ENCODE results near the gene FGF11. TPM values are rescaled to one million over a fixed set of nuclear protein-coding genes. Genes with fewer than 3 reads are reported as not detected.

Gene FGF11
- polyA plus RNA-seq, 2 of the 4 experiments (the other 2 are of a cell fraction), result 1.4 to 1.8 TPM

DNA sequence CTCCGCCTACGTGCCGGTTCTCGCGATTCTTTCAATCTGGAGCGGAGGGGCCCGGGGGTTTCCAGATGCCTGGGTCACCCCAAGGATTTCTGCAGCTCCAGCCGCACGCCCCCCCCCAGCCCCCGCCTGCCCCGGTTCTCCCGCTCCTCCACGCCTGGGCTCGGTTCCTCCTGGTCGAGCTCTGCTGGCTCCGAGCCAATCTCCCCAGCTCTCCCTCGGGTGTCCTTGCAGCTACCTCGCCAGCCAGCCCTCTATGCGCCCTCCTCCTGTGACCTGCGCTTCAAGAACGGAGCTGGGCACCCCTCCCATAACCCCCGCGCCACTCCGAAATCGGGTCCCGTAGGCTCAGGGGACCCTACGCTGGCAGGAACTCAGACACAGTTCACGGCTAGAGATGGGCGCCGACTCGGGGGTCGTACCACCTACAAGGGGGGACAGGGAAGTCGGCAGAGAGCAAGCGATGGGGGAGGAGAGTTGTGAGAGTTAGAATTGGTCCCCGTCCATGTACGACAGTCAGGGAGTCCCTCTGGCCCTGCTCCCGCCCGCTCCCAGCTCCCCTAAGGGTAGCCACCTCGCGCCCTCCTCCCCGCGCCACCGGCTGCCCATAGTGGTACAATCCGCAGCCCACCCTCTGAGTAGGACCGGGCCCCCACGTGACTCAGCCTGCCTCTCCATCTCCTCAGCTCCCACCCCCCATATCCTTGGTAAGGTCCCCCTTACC lies 961 bp downstream of the FGF11 start:
- POLR2A ChIA-PET, result interaction anchor here (0.6 to 1.4 kb wide), 4 partner anchors 8 to 46 kb away, joined by 3 to 6 read pairs (median 3); partner anchors contain the start of genes TMEM256 and ZBTB4
- no peaks in the 10 kb centered on the region for H3K9me3 ChIP-seq
- H3K27ac ChIP-seq, result peak overlapping the region; percentile 65 to 85
- H3K4me3 ChIP-seq, result peak overlapping the region; percentile 52
- DNase-seq (ENCODE audit: low read depth in 1 of 2, low spot score in 1 of 2), result peak; percentile 39 to 55
- H3K4me1 ChIP-seq, result peaks cover 42% of the 10 kb centered on the region
- WGBS (ENCODE audit: missing lambda C conversion rate), result 39% methylated on average over 39 of the region's 46 CpGs
- CTCF ChIA-PET, result interaction anchor here (0.8 to 17.0 kb wide), 9 partner anchors 18 to 196 kb away, joined by 3 to 342 read pairs (median 8); partner anchors contain the start of genes CHRNB1, KCTD11, SLC35G6 and TMEM95
- TF ChIP-seq SMC3 (IDR thresholded peaks at IDR 0.05), result no peak
- no peak for TF ChIP-seq KDM1A (IDR thresholded peaks at IDR 0.05; ENCODE audit: low read depth)
- no peak for TF ChIP-seq RARB (CRISPR knock-in tag; IDR thresholded peaks at IDR 0.05)
- no peak for TF ChIP-seq TP53 (CRISPR knock-in tag; IDR thresholded peaks at IDR 0.05)
- no peak for TF ChIP-seq JUNB (IDR thresholded peaks at IDR 0.05)
- no peak for TF ChIP-seq REST (IDR thresholded peaks at IDR 0.05)
- TF ChIP-seq, protein P1, sequence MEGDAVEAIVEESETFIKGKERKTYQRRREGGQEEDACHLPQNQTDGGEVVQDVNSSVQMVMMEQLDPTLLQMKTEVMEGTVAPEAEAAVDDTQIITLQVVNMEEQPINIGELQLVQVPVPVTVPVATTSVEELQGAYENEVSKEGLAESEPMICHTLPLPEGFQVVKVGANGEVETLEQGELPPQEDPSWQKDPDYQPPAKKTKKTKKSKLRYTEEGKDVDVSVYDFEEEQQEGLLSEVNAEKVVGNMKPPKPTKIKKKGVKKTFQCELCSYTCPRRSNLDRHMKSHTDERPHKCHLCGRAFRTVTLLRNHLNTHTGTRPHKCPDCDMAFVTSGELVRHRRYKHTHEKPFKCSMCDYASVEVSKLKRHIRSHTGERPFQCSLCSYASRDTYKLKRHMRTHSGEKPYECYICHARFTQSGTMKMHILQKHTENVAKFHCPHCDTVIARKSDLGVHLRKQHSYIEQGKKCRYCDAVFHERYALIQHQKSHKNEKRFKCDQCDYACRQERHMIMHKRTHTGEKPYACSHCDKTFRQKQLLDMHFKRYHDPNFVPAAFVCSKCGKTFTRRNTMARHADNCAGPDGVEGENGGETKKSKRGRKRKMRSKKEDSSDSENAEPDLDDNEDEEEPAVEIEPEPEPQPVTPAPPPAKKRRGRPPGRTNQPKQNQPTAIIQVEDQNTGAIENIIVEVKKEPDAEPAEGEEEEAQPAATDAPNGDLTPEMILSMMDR (IDR thresholded peaks at IDR 0.05), result no peak
- TF ChIP-seq CEBPB (IDR thresholded peaks at IDR 0.05), result no peak
- 0 out of 2 replicates have a peak, but pooled peaks have one; percentile 12 for TF ChIP-seq USF2 (IDR thresholded peaks at IDR 0.05)
- TF ChIP-seq, protein P2, sequence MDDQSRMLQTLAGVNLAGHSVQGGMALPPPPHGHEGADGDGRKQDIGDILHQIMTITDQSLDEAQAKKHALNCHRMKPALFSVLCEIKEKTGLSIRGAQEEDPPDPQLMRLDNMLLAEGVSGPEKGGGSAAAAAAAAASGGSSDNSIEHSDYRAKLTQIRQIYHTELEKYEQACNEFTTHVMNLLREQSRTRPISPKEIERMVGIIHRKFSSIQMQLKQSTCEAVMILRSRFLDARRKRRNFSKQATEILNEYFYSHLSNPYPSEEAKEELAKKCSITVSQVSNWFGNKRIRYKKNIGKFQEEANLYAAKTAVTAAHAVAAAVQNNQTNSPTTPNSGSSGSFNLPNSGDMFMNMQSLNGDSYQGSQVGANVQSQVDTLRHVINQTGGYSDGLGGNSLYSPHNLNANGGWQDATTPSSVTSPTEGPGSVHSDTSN (IDR thresholded peaks at IDR 0.05), result no peak
- no peak for TF ChIP-seq HEYL (CRISPR knock-in tag; IDR thresholded peaks at IDR 0.05)
- no peak for TF ChIP-seq KDM5A (IDR thresholded peaks at IDR 0.05)
- peak; percentile 86 for TF ChIP-seq CHD2 (IDR thresholded peaks at IDR 0.05; ENCODE audit: low read length, partially characterized antibody)
- no peak for TF ChIP-seq EHF (CRISPR knock-in tag; IDR thresholded peaks at IDR 0.05)
- TF ChIP-seq CBX8 (IDR thresholded peaks at IDR 0.05), result no peak
- TF ChIP-seq ZSCAN20 (CRISPR knock-in tag; IDR thresholded peaks at IDR 0.05), result no peak
- no peak for TF ChIP-seq MAZ (IDR thresholded peaks at IDR 0.05; ENCODE audit: borderline replicate concordance, low read depth, low read length)
- TF ChIP-seq MAX (IDR thresholded peaks at IDR 0.05), result no peak
- no peak for FAIRE-seq
- peak overlapping the region; percentile 98 for H3K4me2 ChIP-seq
- ATAC-seq, result no peak

GRCh38 chr17:7440834-7441195 lies 1.5 kb downstream of the FGF11 start:
- Histone ChIP-seq H3K4me2 (peak overlapping the region; percentile 98; the same call in 2 of the 3 replicates), H3K9me3 (no peaks in the 10 kb centered on the region), H3K4me1 (peaks cover 45% of the 10 kb centered on the region), H3K27ac (peak overlapping the region in 1 of 2 experiments; percentile 85; a peak in 3 of 6 replicates), H3K4me3 (no peak overlapping the region)
- POLR2A ChIA-PET, result interaction anchor here (1.0 to 1.4 kb wide), 3 partner anchors 8 to 45 kb away, joined by 3 to 6 read pairs (median 3); partner anchors contain the start of gene TMEM256
- 77% methylated on average over 10 of the region's 12 CpGs for WGBS (ENCODE audit: missing lambda C conversion rate)
- no peak for DNase-seq (ENCODE audit: low read depth in 1 of 2, low spot score in 1 of 2)
- CTCF ChIA-PET, result interaction anchor here (0.7 to 17.0 kb wide), 14 partner anchors 9 to 196 kb away, joined by 3 to 342 read pairs (median 4); partner anchors contain the start of genes CHRNB1, KCTD11, SLC35G6 and TMEM256
- no peak for FAIRE-seq
- ATAC-seq, result no peak
- TF ChIP-seq MAFK (IDR thresholded peaks at IDR 0.05; ENCODE audit: partially characterized antibody) (peak; percentile 95), BHLHE40 (IDR thresholded peaks at IDR 0.05; ENCODE audit: low read depth, low read length) (no peak), ATOH8 (CRISPR knock-in tag; IDR thresholded peaks at IDR 0.05; ENCODE audit: low read depth) (no peak)
